ES-I3 (cell line): ENCODE measurements around the gene CFAP65.

Experiments
- H3K36me3 ChIP-seq: 2 replicates; pipeline ENCODE4 v1.6.1; 2013; ENCODE audit warnings: mild to moderate bottlenecking, low read length, control low read depth, moderate library complexity; ENCODE audit not compliant: insufficient read depth
- H3K4me1 ChIP-seq: 2 replicates; pipeline ENCODE4 v1.6.1; 2013; ENCODE audit warnings: mild to moderate bottlenecking, control low read depth, low read length; ENCODE audit not compliant: insufficient read depth
- H3K9ac ChIP-seq: 2 replicates; pipeline ENCODE4 v1.6.1; 2013; ENCODE audit warnings: low read depth, mild to moderate bottlenecking, low read length, moderate library complexity
- H3K9me3 ChIP-seq: 2 replicates; pipeline ENCODE4 v1.6.1; 2013; ENCODE audit warnings: mild to moderate bottlenecking, low read length, moderate library complexity; ENCODE audit not compliant: control insufficient read depth, insufficient read depth

CFAP65 gene

GRCh38 chr2:219056176-219056895 lies 15.0 kb upstream of the CFAP65 start:
- H3K36me3 ChIP-seq: no peaks in the 10 kb centered on the region
- peaks cover 4% of the 10 kb centered on the region; the same call in 1 of the 2 replicates for H3K4me1 ChIP-seq
- no peaks in the 10 kb centered on the region for H3K9me3 ChIP-seq
- H3K9ac ChIP-seq: no peak overlapping the region

- Histone ChIP-seq H3K9me3 (no peaks in the 10 kb centered on the region), H3K9ac (no peak overlapping the region), H3K36me3 (no peaks in the 10 kb centered on the region), H3K4me1 (peaks cover 4% of the 10 kb centered on the region; the same call in 1 of the 2 replicates)
These were observed 13.9 kb upstream of the CFAP65 start for GRCh38 chr2:219054956-219055903.

GRCh38 chr2:219049282-219049681 lies 8.0 kb upstream of the CFAP65 start:
- no peaks in the 10 kb centered on the region for H3K9me3 ChIP-seq
- H3K9ac ChIP-seq: no peak overlapping the region
- no peaks in the 10 kb centered on the region for H3K4me1 ChIP-seq
- H3K36me3 ChIP-seq: no peaks in the 10 kb centered on the region

- Histone ChIP-seq H3K9ac (no peak overlapping the region), H3K4me1 (no peaks in the 10 kb centered on the region), H3K9me3 (no peaks in the 10 kb centered on the region), H3K36me3 (no peaks in the 10 kb centered on the region)
These were observed 4.7 kb upstream of the CFAP65 start for GRCh38 chr2:219045937-219046550.

- H3K9me3 ChIP-seq: no peaks in the 10 kb centered on the region
- no peaks in the 10 kb centered on the region for H3K4me1 ChIP-seq
- H3K9ac ChIP-seq: no peak overlapping the region
- no peaks in the 10 kb centered on the region for H3K36me3 ChIP-seq
These were observed 1.4 kb upstream of the CFAP65 start for GRCh38 chr2:219042750-219043149.

GRCh38 chr2:219042157-219042556 lies 841 bp upstream of the CFAP65 start:
- Histone ChIP-seq H3K4me1 (no peaks in the 10 kb centered on the region), H3K9ac (no peak overlapping the region), H3K9me3 (no peaks in the 10 kb centered on the region), H3K36me3 (no peaks in the 10 kb centered on the region)

GRCh38 chr2:219038600-219038999 lies 2.7 kb downstream of the CFAP65 start:
- no peak overlapping the region for H3K9ac ChIP-seq

GRCh38 chr2:219037783-219038499 lies 3.4 kb downstream of the CFAP65 start:
- Histone ChIP-seq H3K9me3 (no peaks in the 10 kb centered on the region), H3K9ac (no peak overlapping the region), H3K36me3 (no peaks in the 10 kb centered on the region), H3K4me1 (no peaks in the 10 kb centered on the region)

More at GRCh38 chr2:219038600-219038999, 2.7 kb downstream of the CFAP65 start:
- no peaks in the 10 kb centered on the region for H3K36me3 ChIP-seq
- no peaks in the 10 kb centered on the region for H3K4me1 ChIP-seq
- no peaks in the 10 kb centered on the region for H3K9me3 ChIP-seq

GRCh38 chr2:219035942-219036341 lies 5.4 kb downstream of the CFAP65 start:
- no peak overlapping the region for H3K9ac ChIP-seq
- H3K9me3 ChIP-seq: no peaks in the 10 kb centered on the region
- no peaks in the 10 kb centered on the region for H3K4me1 ChIP-seq
- H3K36me3 ChIP-seq: no peaks in the 10 kb centered on the region

- Histone ChIP-seq H3K9ac (no peak overlapping the region), H3K9me3 (no peaks in the 10 kb centered on the region), H3K4me1 (no peaks in the 10 kb centered on the region), H3K36me3 (no peaks in the 10 kb centered on the region)
These were observed 6.5 kb downstream of the CFAP65 start for GRCh38 chr2:219034823-219035222.

GRCh38 chr2:219032051-219032745 lies 9.1 kb downstream of the CFAP65 start:
- no peak overlapping the region for H3K9ac ChIP-seq

GRCh38 chr2:219031005-219031738 lies 10.1 kb downstream of the CFAP65 start:
- no peaks in the 10 kb centered on the region for H3K36me3 ChIP-seq
- no peak overlapping the region for H3K9ac ChIP-seq
- no peaks in the 10 kb centered on the region for H3K9me3 ChIP-seq
- H3K4me1 ChIP-seq: no peaks in the 10 kb centered on the region

More at GRCh38 chr2:219032051-219032745, 9.1 kb downstream of the CFAP65 start:
- Histone ChIP-seq H3K9me3 (no peaks in the 10 kb centered on the region), H3K36me3 (no peaks in the 10 kb centered on the region), H3K4me1 (no peaks in the 10 kb centered on the region)
